Prostate gland (tissue), 2 donors: ENCODE results near the gene BICD1.

Experiments used
- CTCF ChIP-seq, 4 experiments: fragments of 200-600 bp in 2 of 4; fragments of 450-650 bp in 2 of 4; sonication (generic) in 2 of 4; IDR thresholded peaks; 1 replicate in 3 of 4; 2 replicates in 1 of 4; pipeline ENCODE4 v1.5.1; 2016 to 2019; ENCODE audit warnings: antibody characterized with exemption in 4 of 4, mild to moderate bottlenecking in 2 of 4, moderate library complexity in 2 of 4
- POLR2A ChIP-seq: fragments of 450-650 bp; IDR thresholded peaks from one replicate; pipeline ENCODE4 v1.6.1; 2016; ENCODE audit warnings: antibody characterized with exemption, mild to moderate bottlenecking
- POLR2AphosphoS5 ChIP-seq: sonication (generic); formaldehyde crosslinking; IDR thresholded peaks from one replicate; pipeline ENCODE4 v1.6.1; 2017; ENCODE audit warnings: antibody characterized with exemption

- no peak for TF ChIP-seq POLR2A
- no peak for TF ChIP-seq CTCF (IDR thresholded peaks at IDR 0.05)
- no peak for TF ChIP-seq POLR2AphosphoS5
Measured at GRCh38 chr12:32226768-32227167, 120.1 kb downstream of the BICD1 start.
